H9 (cell line): Measurements from ENCODE around the gene CYP1A1. TPM values are rescaled to one million over a fixed set of nuclear protein-coding genes. Genes with fewer than 3 reads are reported as not detected.

Experiments
- DNase-seq: peaks from one replicate; pipeline ENCODE4 v3.0.0-alpha.2; 2017
- H2AFZ ChIP-seq: one replicate; pipeline ENCODE4 v1.6.1; 2013; ENCODE audit warnings: mild to moderate bottlenecking, low read length, control low read depth, moderate library complexity
- H2AK5ac ChIP-seq: 2 replicates; pipeline ENCODE4 v1.6.1; 2013; ENCODE audit warnings: low read length, control low read depth, mixed read lengths; ENCODE audit not compliant: insufficient read length
- H2BK120ac ChIP-seq: one replicate; pipeline ENCODE4 v1.6.1; 2013; ENCODE audit warnings: low read depth, mild to moderate bottlenecking, low read length, control low read depth, inconsistent platforms; ENCODE audit not compliant: poor library complexity, severe bottlenecking
- H2BK12ac ChIP-seq: 2 replicates; pipeline ENCODE4 v1.6.1; 2013; ENCODE audit warnings: low read length, control low read depth, mixed read lengths, low read depth; ENCODE audit not compliant: insufficient read length
- H2BK15ac ChIP-seq: 2 replicates; pipeline ENCODE4 v1.6.1; 2013; ENCODE audit warnings: low read depth, low read length, control low read depth
- H2BK20ac ChIP-seq: one replicate; pipeline ENCODE4 v1.6.1; 2013; ENCODE audit warnings: low read depth, mild to moderate bottlenecking, low read length, control low read depth, inconsistent platforms; ENCODE audit not compliant: poor library complexity, severe bottlenecking
- H2BK5ac ChIP-seq: 2 replicates; pipeline ENCODE4 v1.6.1; 2013; ENCODE audit warnings: low read length, control low read depth, mixed read lengths; ENCODE audit not compliant: insufficient read length
- H3K14ac ChIP-seq: 2 replicates; pipeline ENCODE4 v1.6.1; 2013; ENCODE audit warnings: low read length, control low read depth; ENCODE audit not compliant: insufficient read depth
- H3K18ac ChIP-seq: 2 replicates; pipeline ENCODE4 v1.6.1; 2013; ENCODE audit warnings: low read depth, mild to moderate bottlenecking, mixed read lengths, low read length, control low read depth; ENCODE audit not compliant: insufficient read length
- H3K23ac ChIP-seq: 2 replicates; pipeline ENCODE4 v1.6.1; 2013; ENCODE audit warnings: low read length, control low read depth, mixed read lengths, low read depth; ENCODE audit not compliant: insufficient read length
- H3K23me2 ChIP-seq: 2 replicates; pipeline ENCODE4 v1.6.1; 2013; ENCODE audit warnings: low read depth, mild to moderate bottlenecking, mixed read lengths, low read length, control low read depth; ENCODE audit not compliant: insufficient read length, poor library complexity, severe bottlenecking
- H3K27ac ChIP-seq: 2 replicates; pipeline ENCODE4 v1.5.1; 2013; ENCODE audit warnings: low read length, control low read depth, mixed read lengths, low read depth; ENCODE audit not compliant: insufficient read length
- H3K27me3 ChIP-seq: 2 replicates; pipeline ENCODE4 v1.6.1; 2013; ENCODE audit warnings: low read length, control low read depth, inconsistent platforms; ENCODE audit not compliant: insufficient read depth
- H3K4ac ChIP-seq: 2 replicates; pipeline ENCODE4 v1.6.1; 2013; ENCODE audit warnings: low read depth, mild to moderate bottlenecking, control low read depth, inconsistent platforms, low read length, moderate library complexity
- H3K4me1 ChIP-seq: 2 replicates; pipeline ENCODE4 v1.6.1; 2013; ENCODE audit warnings: low read length, control low read depth, inconsistent platforms; ENCODE audit not compliant: insufficient read depth
- H3K4me2 ChIP-seq: 2 replicates; pipeline ENCODE4 v1.6.1; 2013; ENCODE audit warnings: low read length, control low read depth, mixed read lengths; ENCODE audit not compliant: insufficient read length, insufficient read depth
- H3K56ac ChIP-seq: 2 replicates; pipeline ENCODE4 v1.6.1; 2013; ENCODE audit warnings: low read depth, mild to moderate bottlenecking, mixed read lengths, low read length, control low read depth; ENCODE audit not compliant: insufficient read length
- H3K79me1 ChIP-seq: 2 replicates; pipeline ENCODE4 v1.6.1; 2013; ENCODE audit warnings: low read depth, mild to moderate bottlenecking, moderate library complexity, low read length, control low read depth, inconsistent platforms; ENCODE audit not compliant: insufficient read depth, poor library complexity, severe bottlenecking
- H3K79me2 ChIP-seq: 2 replicates; pipeline ENCODE4 v1.6.1; 2013; ENCODE audit warnings: low read length, control low read depth, inconsistent platforms; ENCODE audit not compliant: insufficient read depth
- H3K9ac ChIP-seq: 2 replicates; pipeline ENCODE4 v1.6.1; 2013; ENCODE audit warnings: low read length, control low read depth, mixed read lengths; ENCODE audit not compliant: insufficient read length; ENCODE audit errors: extremely low read depth
- H3K9me3 ChIP-seq: one replicate; pipeline ENCODE4 v1.6.1; 2013; ENCODE audit warnings: low read depth, low read length, inconsistent platforms; ENCODE audit not compliant: control insufficient read depth
- H3T11ph ChIP-seq: one replicate; pipeline ENCODE4 v1.6.1; 2013; ENCODE audit warnings: mild to moderate bottlenecking, low read length, control low read depth, inconsistent platforms
- H4K20me1 ChIP-seq: one replicate; pipeline ENCODE4 v1.6.1; 2013; ENCODE audit not compliant: control insufficient read depth, insufficient read length, insufficient read depth
- H4K5ac ChIP-seq: 2 replicates; pipeline ENCODE4 v1.6.1; 2013; ENCODE audit warnings: low read depth, mild to moderate bottlenecking, mixed read lengths, low read length, control low read depth; ENCODE audit not compliant: insufficient read length
- H4K8ac ChIP-seq: replicated peaks from 2 replicates; pipeline ENCODE4 v1.6.1; 2013; ENCODE audit warnings: low read length, control low read depth, mixed read lengths, low read depth; ENCODE audit not compliant: insufficient read length
- H4K91ac ChIP-seq: 2 replicates; pipeline ENCODE4 v1.6.1; 2013; ENCODE audit warnings: low read depth, mild to moderate bottlenecking, moderate library complexity, mixed read lengths, low read length, control low read depth; ENCODE audit not compliant: insufficient read length
- H3K27ac Mint-ChIP-seq, 3 experiments: 2 replicates in 2 of 3; 3 replicates in 1 of 3; pipeline ENCODE4 v1.8.0; 2020 to 2021; ENCODE audit warnings: mixed read lengths in 3 of 3, mild to moderate bottlenecking in 1 of 3, moderate library complexity in 1 of 3
- H3K27me3 Mint-ChIP-seq: 2 replicates; pipeline ENCODE4 v1.8.0; 2021; ENCODE audit warnings: low read depth, mild to moderate bottlenecking, moderate library complexity, mixed read lengths
- H3K36me3 Mint-ChIP-seq, 3 experiments: 2 replicates in 2 of 3; 3 replicates in 1 of 3; pipeline ENCODE4 v1.8.0; 2020 to 2021; ENCODE audit warnings: low read depth in 3 of 3, mixed read lengths in 3 of 3; ENCODE audit not compliant: insufficient read depth in 1 of 3
- H3K4me1 Mint-ChIP-seq, 2 experiments: 2 replicates each; pipeline ENCODE4 v1.8.0; 2020; ENCODE audit warnings: mixed read lengths in 2 of 2
- H3K4me3 Mint-ChIP-seq, 2 experiments: 2 replicates in 1 of 2; 3 replicates in 1 of 2; pipeline ENCODE4 v1.8.0; 2020 to 2021; ENCODE audit warnings: mild to moderate bottlenecking in 2 of 2, mixed read lengths in 2 of 2, moderate library complexity in 1 of 2
- H3K9me3 Mint-ChIP-seq, 2 experiments: 2 replicates in 1 of 2; 3 replicates in 1 of 2; pipeline ENCODE4 v1.8.0; 2020; ENCODE audit warnings: mild to moderate bottlenecking in 2 of 2, mixed read lengths in 2 of 2, moderate library complexity in 1 of 2
- WGBS: extraction: QIAGEN DNeasy Blood & Tissue Kit; methylation state at CpG from one replicate; pipeline ENCODE4 v1.1.7; 2013; ENCODE audit warnings: missing lambda C conversion rate, low lambda C conversion rate, mixed read lengths; ENCODE audit not compliant: insufficient read length; ENCODE audit errors: extremely low coverage; 5-methylcytosine and 5-hydroxymethylcytosine counted together
- total RNA-seq: library from RNA; stranded (reverse); gene quantifications from 2 replicates; pipeline ENCODE4 v1.2.1, GENCODE V29; 2021
- TF ChIP-seq, protein P1 (sequence below): fragments of 200-600 bp; sonication (generic); conservative IDR thresholded peaks from 3 replicates; pipeline ENCODE4 v1.8.0; 2021; ENCODE audit warnings: antibody characterized with exemption, mild to moderate bottlenecking

Gene CYP1A1
- total RNA-seq, 1 experiment from 2014 or later, result 0.33 TPM

DNA sequence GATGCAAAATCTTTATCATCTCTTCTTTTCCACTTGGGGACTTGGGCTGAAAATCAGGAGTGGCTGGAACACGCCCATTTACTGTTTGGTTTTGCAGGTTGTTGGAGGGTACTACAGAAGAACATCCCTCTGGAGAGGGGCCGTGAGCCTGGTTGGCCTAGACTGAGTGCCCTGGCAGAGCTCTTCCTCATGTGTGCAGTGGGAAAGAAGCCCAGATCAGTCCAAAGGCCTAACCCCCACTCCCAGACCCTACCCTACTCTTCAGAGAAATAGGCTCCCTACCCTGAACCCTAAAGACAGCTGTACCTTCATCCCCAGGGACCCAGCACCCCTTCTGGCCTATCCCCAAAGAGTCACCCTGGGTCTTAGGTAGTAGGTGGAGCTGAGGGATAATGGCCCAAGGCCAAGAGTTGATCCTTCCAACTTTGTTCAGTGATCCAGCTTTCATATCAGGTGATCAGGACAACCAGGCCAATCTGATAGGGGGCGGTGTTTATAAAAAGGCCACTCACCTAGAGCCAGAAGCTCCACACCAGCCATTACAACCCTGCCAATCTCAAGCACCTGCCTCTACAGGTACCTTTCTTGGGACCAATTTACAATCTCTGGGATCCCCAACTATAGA is 23.1 kb upstream of the CYP1A1 start, which contains the start of gene CYP1A2:
TSS of gene CYP1A2 (plus strand) at position 524 of the 625 bp plus-strand sequence. CDS start 894 bp downstream, outside the sequence.
- no peak within 1 kb of the TSS for H3K4me3 Mint-ChIP-seq
- H3K27ac ChIP-seq, result no peak within 1 kb of the TSS
- no peak within 1 kb of the TSS for H3K9ac ChIP-seq
- H3K18ac ChIP-seq, result no peak within 1 kb of the TSS
- TF ChIP-seq, protein P1, sequence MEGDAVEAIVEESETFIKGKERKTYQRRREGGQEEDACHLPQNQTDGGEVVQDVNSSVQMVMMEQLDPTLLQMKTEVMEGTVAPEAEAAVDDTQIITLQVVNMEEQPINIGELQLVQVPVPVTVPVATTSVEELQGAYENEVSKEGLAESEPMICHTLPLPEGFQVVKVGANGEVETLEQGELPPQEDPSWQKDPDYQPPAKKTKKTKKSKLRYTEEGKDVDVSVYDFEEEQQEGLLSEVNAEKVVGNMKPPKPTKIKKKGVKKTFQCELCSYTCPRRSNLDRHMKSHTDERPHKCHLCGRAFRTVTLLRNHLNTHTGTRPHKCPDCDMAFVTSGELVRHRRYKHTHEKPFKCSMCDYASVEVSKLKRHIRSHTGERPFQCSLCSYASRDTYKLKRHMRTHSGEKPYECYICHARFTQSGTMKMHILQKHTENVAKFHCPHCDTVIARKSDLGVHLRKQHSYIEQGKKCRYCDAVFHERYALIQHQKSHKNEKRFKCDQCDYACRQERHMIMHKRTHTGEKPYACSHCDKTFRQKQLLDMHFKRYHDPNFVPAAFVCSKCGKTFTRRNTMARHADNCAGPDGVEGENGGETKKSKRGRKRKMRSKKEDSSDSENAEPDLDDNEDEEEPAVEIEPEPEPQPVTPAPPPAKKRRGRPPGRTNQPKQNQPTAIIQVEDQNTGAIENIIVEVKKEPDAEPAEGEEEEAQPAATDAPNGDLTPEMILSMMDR, result 0 out of 3 replicates have a peak, but pooled peaks have one; percentile 14
- H3K56ac ChIP-seq, result no peak within 1 kb of the TSS
- H3K9me3 ChIP-seq, result no peaks in the 10 kb centered on the region
- H4K5ac ChIP-seq, result no peak within 1 kb of the TSS
- H3K14ac ChIP-seq, result no peak within 1 kb of the TSS; the same call in 1 of the 2 replicates
- no peaks in the 10 kb centered on the region for H3K23me2 ChIP-seq
- H2BK5ac ChIP-seq, result no peak within 1 kb of the TSS
- H3K4me2 ChIP-seq, result no peak within 1 kb of the TSS
- H4K8ac ChIP-seq, result no peak within 1 kb of the TSS
- H3K4me1 Mint-ChIP-seq, result peaks cover 10 to 18% of the 10 kb centered on the region in 2 experiments
- no peaks in the 10 kb centered on the region for H3K36me3 Mint-ChIP-seq
- no peaks in the 10 kb centered on the region; the same call in 1 of the 2 replicates for H3K27me3 ChIP-seq
- no peaks in the 10 kb centered on the region for H4K20me1 ChIP-seq
- H2BK120ac ChIP-seq, result no peak within 1 kb of the TSS
- H2AK5ac ChIP-seq, result no peak within 1 kb of the TSS
- no peaks in the 10 kb centered on the region for H3K4me1 ChIP-seq
- no peaks in the 10 kb centered on the region for H3K79me1 ChIP-seq
- H2AFZ ChIP-seq, result no peak within 1 kb of the TSS
- no peak within 1 kb of the TSS for H2BK15ac ChIP-seq
- H2BK12ac ChIP-seq, result no peak within 1 kb of the TSS
- no peak within 1 kb of the TSS for H2BK20ac ChIP-seq
- no peak within 1 kb of the TSS for H3K27ac Mint-ChIP-seq
- H3K27me3 Mint-ChIP-seq, result peaks cover 44% of the 10 kb centered on the region
- no peaks in the 10 kb centered on the region for H3K79me2 ChIP-seq
- no peak within 1 kb of the TSS for H3T11ph ChIP-seq
- H3K9me3 Mint-ChIP-seq, result no peaks in the 10 kb centered on the region
- no peak within 1 kb of the TSS for H3K23ac ChIP-seq
- no peak within 1 kb of the TSS for H3K4ac ChIP-seq
- no peak within 1 kb of the TSS for H4K91ac ChIP-seq
- no CpG with 5 or more reads among the region's 3 CpGs for WGBS
- no peak for DNase-seq
